Measurements from ENCODE around the gene DNMT3B.
A peak's percentile ranks its signal among the peaks of the same experiment; 100 is the strongest.

DNMT3B gene

DNA sequence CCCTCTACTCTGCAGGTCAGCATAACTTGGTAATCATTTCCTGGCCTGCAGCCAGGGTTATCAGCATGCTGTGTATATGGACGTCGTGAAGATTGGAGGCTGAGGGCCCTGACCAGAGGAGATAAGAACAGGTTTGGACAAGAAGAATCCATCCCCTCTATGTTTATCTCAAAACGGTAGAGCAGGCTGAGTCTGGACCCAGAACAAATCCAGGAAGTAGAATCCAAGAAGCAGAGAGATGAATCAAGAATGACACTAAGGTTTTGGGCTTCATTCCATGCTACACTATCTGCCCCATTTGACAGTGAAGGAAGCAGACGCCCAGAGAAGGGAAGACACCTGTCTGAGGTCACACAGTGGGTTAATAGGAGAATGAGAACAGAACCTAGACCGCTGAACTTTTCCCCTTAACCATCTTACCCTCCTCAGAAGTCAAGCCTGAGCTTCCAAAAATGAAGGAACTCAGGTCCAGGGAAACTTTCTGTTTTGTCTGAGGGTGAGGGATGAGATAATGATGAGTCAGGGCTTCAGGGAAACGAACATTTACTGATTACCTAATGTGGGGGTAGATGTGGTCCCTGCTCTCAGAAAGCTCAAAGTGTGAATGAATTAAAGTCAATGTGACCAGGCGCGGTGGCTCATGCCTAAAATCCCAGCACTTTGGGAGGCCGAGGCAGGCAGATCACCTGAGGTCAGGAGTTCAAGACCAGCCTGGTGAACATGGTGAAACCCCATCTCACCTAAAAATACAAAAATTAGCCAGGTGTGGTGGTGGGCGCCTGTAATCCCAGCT, 9.5 kb upstream of the DNMT3B start:
- H3K9ac ChIP-seq = no peak overlapping the region
- TF ChIP-seq, protein P1, sequence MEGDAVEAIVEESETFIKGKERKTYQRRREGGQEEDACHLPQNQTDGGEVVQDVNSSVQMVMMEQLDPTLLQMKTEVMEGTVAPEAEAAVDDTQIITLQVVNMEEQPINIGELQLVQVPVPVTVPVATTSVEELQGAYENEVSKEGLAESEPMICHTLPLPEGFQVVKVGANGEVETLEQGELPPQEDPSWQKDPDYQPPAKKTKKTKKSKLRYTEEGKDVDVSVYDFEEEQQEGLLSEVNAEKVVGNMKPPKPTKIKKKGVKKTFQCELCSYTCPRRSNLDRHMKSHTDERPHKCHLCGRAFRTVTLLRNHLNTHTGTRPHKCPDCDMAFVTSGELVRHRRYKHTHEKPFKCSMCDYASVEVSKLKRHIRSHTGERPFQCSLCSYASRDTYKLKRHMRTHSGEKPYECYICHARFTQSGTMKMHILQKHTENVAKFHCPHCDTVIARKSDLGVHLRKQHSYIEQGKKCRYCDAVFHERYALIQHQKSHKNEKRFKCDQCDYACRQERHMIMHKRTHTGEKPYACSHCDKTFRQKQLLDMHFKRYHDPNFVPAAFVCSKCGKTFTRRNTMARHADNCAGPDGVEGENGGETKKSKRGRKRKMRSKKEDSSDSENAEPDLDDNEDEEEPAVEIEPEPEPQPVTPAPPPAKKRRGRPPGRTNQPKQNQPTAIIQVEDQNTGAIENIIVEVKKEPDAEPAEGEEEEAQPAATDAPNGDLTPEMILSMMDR (conservative IDR thresholded peaks at IDR 0.05; ENCODE audit: low read depth, low read length) = no peak
- no peaks in the 10 kb centered on the region for H3K27me3 ChIP-seq (ENCODE audit: insufficient read depth, low read depth)
- H4K20me1 ChIP-seq (ENCODE audit: insufficient read depth) = no peaks in the 10 kb centered on the region
- no peaks in the 10 kb centered on the region for H3K79me2 ChIP-seq (ENCODE audit: insufficient read depth, low read depth)
- H3K4me3 ChIP-seq (IDR thresholded peaks at IDR 0.05; ENCODE audit: insufficient read depth, low read depth, low read length) = no peak overlapping the region
- peaks cover 20% of the 10 kb centered on the region for H3K4me1 ChIP-seq (ENCODE audit: low read depth, poor library complexity, severe bottlenecking)
- no peak overlapping the region for H3K4me2 ChIP-seq
- no peaks in the 10 kb centered on the region for H3K36me3 ChIP-seq (ENCODE audit: insufficient read depth)
- H2AFZ ChIP-seq (ENCODE audit: low read depth) = no peak overlapping the region
- H3K27ac ChIP-seq = no peak overlapping the region

DNA sequence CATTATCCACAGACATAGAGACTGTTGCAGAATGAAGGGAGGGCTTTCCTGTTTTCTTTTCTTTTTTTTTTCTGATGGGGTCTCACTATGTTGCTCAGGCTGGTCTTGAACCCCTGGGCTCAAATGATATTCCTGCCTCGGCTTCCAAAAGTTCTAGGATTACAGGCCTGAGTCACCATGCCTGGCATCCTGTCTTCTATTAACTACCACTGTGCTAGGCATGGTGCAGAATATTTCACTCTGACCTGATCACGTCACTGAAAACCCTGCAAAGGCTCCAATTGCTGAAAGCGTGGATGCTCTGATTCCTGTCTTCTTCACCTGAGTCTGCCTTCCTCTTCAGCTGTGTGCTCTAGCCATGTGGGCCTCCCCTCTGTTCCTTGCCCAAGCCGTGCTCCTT, 8.5 kb upstream of the DNMT3B start:
- TF ChIP-seq, protein P1 (conservative IDR thresholded peaks at IDR 0.05; ENCODE audit: low read depth, low read length) = no peak
- H3K4me3 ChIP-seq (IDR thresholded peaks at IDR 0.05; ENCODE audit: insufficient read depth, low read depth, low read length) = no peak overlapping the region

DNA sequence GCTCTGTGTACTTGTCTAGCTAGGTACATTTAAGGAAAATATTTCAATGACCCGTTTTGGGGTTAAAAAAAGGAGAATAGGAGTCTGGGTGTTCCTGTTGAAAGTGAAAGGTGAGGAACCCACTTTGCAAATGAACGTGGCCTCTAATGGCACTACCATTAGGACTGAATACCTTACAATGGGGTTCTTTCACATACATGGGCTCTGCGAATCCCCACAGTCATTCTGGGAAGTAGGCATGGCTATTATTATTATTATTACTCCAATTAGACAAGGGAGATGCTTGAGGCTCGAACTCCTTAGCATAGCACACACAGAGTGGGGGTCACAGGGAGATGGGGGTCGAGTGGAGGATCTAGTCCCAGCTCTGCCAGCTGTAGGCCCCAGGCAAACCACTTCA, 6.0 kb upstream of the DNMT3B start:
- Histone ChIP-seq H3K79me2 (ENCODE audit: insufficient read depth, low read depth) (no peaks in the 10 kb centered on the region), H3K4me3 (IDR thresholded peaks at IDR 0.05; ENCODE audit: insufficient read depth, low read depth, low read length) (no peak overlapping the region), H3K27ac (no peak overlapping the region), H4K20me1 (ENCODE audit: insufficient read depth) (no peaks in the 10 kb centered on the region), H3K4me1 (ENCODE audit: low read depth, poor library complexity, severe bottlenecking) (peaks cover 2% of the 10 kb centered on the region), H3K36me3 (ENCODE audit: insufficient read depth) (no peaks in the 10 kb centered on the region), H3K27me3 (ENCODE audit: insufficient read depth, low read depth) (no peaks in the 10 kb centered on the region), H3K9ac (no peak overlapping the region), H2AFZ (ENCODE audit: low read depth) (no peak overlapping the region), H3K4me2 (no peak overlapping the region)
- TF ChIP-seq, protein P1 (conservative IDR thresholded peaks at IDR 0.05; ENCODE audit: low read depth, low read length) = no peak

More for the DNA sequence above, 8.5 kb upstream of the DNMT3B start:
- Histone ChIP-seq H3K36me3 (ENCODE audit: insufficient read depth) (no peaks in the 10 kb centered on the region), H3K79me2 (ENCODE audit: insufficient read depth, low read depth) (no peaks in the 10 kb centered on the region), H3K27ac (no peak overlapping the region), H3K9ac (no peak overlapping the region), H2AFZ (ENCODE audit: low read depth) (no peak overlapping the region), H4K20me1 (ENCODE audit: insufficient read depth) (no peaks in the 10 kb centered on the region), H3K4me1 (ENCODE audit: low read depth, poor library complexity, severe bottlenecking) (peaks cover 20% of the 10 kb centered on the region), H3K4me2 (no peak overlapping the region), H3K27me3 (ENCODE audit: insufficient read depth, low read depth) (no peaks in the 10 kb centered on the region)

DNA sequence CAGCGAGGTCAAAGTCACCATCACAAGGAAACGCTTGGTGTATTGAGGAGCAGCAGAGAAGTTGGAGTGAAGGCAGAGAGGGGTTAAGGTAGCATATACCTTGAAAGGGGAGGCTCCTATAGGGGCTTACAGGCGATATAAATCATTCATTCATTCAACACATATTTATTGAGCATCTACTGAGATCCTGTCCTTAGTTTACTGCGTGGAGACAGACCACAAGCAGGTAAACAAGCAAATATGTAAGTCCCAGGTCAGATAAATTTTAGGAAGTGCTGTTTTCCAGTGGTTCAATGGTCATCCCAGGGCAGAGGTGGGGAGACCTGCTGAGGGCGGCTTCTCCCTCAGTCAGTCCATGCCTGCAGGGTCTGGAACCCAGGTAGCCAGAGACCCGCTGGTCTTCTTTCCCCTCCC, 761 bp upstream of the DNMT3B start:
- Histone ChIP-seq H2AFZ (ENCODE audit: low read depth) (peak overlapping the region; percentile 91), H3K4me1 (ENCODE audit: low read depth, poor library complexity, severe bottlenecking) (peaks cover 28% of the 10 kb centered on the region), H3K4me3 (IDR thresholded peaks at IDR 0.05; ENCODE audit: insufficient read depth, low read depth, low read length) (no peak overlapping the region), H3K9ac (peak overlapping the region; percentile 77), H3K4me2 (peak overlapping the region; percentile 79), H4K20me1 (ENCODE audit: insufficient read depth) (no peaks in the 10 kb centered on the region), H3K79me2 (ENCODE audit: insufficient read depth, low read depth) (peaks cover 38% of the 10 kb centered on the region), H3K27ac (peak overlapping the region; percentile 64), H3K36me3 (ENCODE audit: insufficient read depth) (no peaks in the 10 kb centered on the region), H3K27me3 (ENCODE audit: insufficient read depth, low read depth) (no peaks in the 10 kb centered on the region)
- TF ChIP-seq, protein P1 (conservative IDR thresholded peaks at IDR 0.05; ENCODE audit: low read depth, low read length) = no peak
